Right cardiac atrium (tissue), 5 donors: ENCODE results near the gene SYNJ1. TPM values are rescaled to one million over a fixed set of nuclear protein-coding genes. Genes with fewer than 3 reads are reported as not detected.

Experiments
- polyA plus RNA-seq: library from polyadenylated mRNA; stranded (reverse); fragments of 200-250 nt; gene quantifications from one replicate; pipeline ENCODE4 v1.2.3, GENCODE V29; 2013
- total RNA-seq, 4 donors: library from RNA; stranded (reverse); fragmentation: NEBNext Ultra II Directional; extraction: Animal tissue kit (Norgen Biotek cat#: 25700); gene quantifications; one replicate each; pipeline ENCODE4 v1.2.1, GENCODE V29; 2021
- donor health status: healthy with polysubstance abuse.
- donor health status: DM: no; HTN: yes; CAD: no.
- donor health status: DM: no; HTN: no; CAD: no.
- donor health status: DM: no; HTN: yes; CAD: no; lungs with severe emphysema.
- donor health status: DM: yes; HTN: yes; CAD: no.

The SYNJ1 gene
- total and polyA plus RNA-seq, 5 donors: 5.8 to 16.9 (median 15.5) TPM

Other genes starting within 250 kb of the SYNJ1 start
- gene TCP10L, start 142.5 kb downstream of the SYNJ1 start, total RNA-seq: 1 to 10 TPM; 1.4 to 3.4 (median 2.1) TPM
- gene TCP10L, start 142.5 kb downstream of the SYNJ1 start, polyA plus RNA-seq: 1.9 TPM
- gene CFAP298, start 115.6 kb downstream of the SYNJ1 start, total RNA-seq: 10 to 100 TPM; 21.5 to 23.6 (median 22.0) TPM
- gene CFAP298, start 115.6 kb downstream of the SYNJ1 start, polyA plus RNA-seq: 29.8 TPM
- 10 to 100 TPM; 12.2 to 19.7 (median 16.1) TPM for gene PAXBP1, start 43.7 kb upstream of the SYNJ1 start, total RNA-seq
- 9.3 TPM for gene PAXBP1, start 43.7 kb upstream of the SYNJ1 start, polyA plus RNA-seq